GM10266 (cell line): ENCODE data around the gene CYP17A1.

ENCODE experiments used
- DNase-seq: peaks from one replicate; pipeline ENCODE4 v3.0.0; 2012; ENCODE audit errors: extremely low spot score
- CTCF ChIP-seq: IDR thresholded peaks from 2 replicates; pipeline ENCODE4 v1.5.1; 2012; ENCODE audit warnings: mild to moderate bottlenecking, low read depth; ENCODE audit not compliant: control insufficient read depth, insufficient read depth; ENCODE audit errors: missing control alignments

The CYP17A1 gene

GRCh38 chr10:102785818-102786217 lies 51.4 kb downstream of the CYP17A1 start:
- DNase-seq, result no peak

GRCh38 chr10:102783568-102783967 lies 53.6 kb downstream of the CYP17A1 start:
- no peak for TF ChIP-seq CTCF
- DNase-seq, result no peak

More at GRCh38 chr10:102785818-102786217, 51.4 kb downstream of the CYP17A1 start:
- TF ChIP-seq CTCF, result no peak

- TF ChIP-seq CTCF, result no peak
- no peak for DNase-seq
Observed at GRCh38 chr10:102782673-102783551, 54.3 kb downstream of the CYP17A1 start.

GRCh38 chr10:102781921-102782557 lies 55.2 kb downstream of the CYP17A1 start:
- DNase-seq, result no peak

GRCh38 chr10:102781090-102781920 lies 55.9 kb downstream of the CYP17A1 start:
- TF ChIP-seq CTCF, result no peak
- no peak for DNase-seq

More at GRCh38 chr10:102781921-102782557, 55.2 kb downstream of the CYP17A1 start:
- TF ChIP-seq CTCF, result no peak
